AG08396 (cell line): Measurements from ENCODE around the gene MAGEB1.

Experiments used
- DNase-seq: peaks from one replicate; pipeline ENCODE4 v3.0.0; 2012; ENCODE audit warnings: low spot score, mixed read lengths

Gene MAGEB1

GRCh38 chrX:30296408-30297254 is 49.7 kb downstream of the MAGEB1 start:
- no peak for DNase-seq

GRCh38 chrX:30301208-30301607 is 54.3 kb downstream of the MAGEB1 start:
- no peak for DNase-seq
